ENCODE measurements around the gene KLHDC4.

KLHDC4 gene

GRCh38 chr16:87697792-87698191 is 68.0 kb downstream of the KLHDC4 start:
- POLR2A ChIA-PET = interaction anchor here (0.6 kb wide), 1 partner anchor 18 kb away, joined by 3 read pairs; no protein-coding TSS in a partner anchor

DNA sequence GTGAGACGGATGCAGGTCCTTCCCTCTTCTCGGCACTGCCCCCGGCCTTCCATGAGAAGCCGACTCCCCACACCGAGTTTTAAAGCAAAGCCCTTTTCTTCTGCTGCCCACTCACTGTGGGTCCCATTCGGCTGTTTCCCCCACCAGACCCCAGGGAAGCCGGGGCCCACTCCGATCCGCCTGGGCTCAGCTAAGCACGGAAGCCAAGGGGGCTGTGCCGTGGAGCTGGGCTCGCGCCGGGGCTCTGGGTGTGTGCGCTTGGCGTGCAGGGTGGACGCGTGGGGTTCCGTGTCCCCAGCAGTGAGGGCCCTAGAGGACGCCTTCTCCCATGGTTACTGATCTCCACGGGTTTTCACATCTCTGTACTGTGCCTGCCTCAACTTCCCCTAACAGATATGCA is 68.5 kb downstream of the KLHDC4 start:
- no peak overlapping the region for H3K4me3 ChIP-seq (ENCODE audit: low read depth, low read length)
- POLR2A ChIA-PET = no interaction called here
- TF ChIP-seq, protein P1, sequence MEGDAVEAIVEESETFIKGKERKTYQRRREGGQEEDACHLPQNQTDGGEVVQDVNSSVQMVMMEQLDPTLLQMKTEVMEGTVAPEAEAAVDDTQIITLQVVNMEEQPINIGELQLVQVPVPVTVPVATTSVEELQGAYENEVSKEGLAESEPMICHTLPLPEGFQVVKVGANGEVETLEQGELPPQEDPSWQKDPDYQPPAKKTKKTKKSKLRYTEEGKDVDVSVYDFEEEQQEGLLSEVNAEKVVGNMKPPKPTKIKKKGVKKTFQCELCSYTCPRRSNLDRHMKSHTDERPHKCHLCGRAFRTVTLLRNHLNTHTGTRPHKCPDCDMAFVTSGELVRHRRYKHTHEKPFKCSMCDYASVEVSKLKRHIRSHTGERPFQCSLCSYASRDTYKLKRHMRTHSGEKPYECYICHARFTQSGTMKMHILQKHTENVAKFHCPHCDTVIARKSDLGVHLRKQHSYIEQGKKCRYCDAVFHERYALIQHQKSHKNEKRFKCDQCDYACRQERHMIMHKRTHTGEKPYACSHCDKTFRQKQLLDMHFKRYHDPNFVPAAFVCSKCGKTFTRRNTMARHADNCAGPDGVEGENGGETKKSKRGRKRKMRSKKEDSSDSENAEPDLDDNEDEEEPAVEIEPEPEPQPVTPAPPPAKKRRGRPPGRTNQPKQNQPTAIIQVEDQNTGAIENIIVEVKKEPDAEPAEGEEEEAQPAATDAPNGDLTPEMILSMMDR (IDR thresholded peaks at IDR 0.05; ENCODE audit: insufficient read depth, low read length, missing control alignments) = no peak
- no peak for DNase-seq (ENCODE audit: low read depth, low spot score)
- CTCF ChIA-PET = interaction anchor here (1.5 kb wide), 1 partner anchor 61 kb away, joined by 4 read pairs; no protein-coding TSS in a partner anchor

More at GRCh38 chr16:87697792-87698191, 68.0 kb downstream of the KLHDC4 start:
- no peak overlapping the region for H3K4me3 ChIP-seq (ENCODE audit: low read depth, low read length)
- CTCF ChIA-PET = interaction anchor here (1.5 kb wide), 1 partner anchor 61 kb away, joined by 4 read pairs; no protein-coding TSS in a partner anchor
- DNase-seq (ENCODE audit: low read depth, low spot score) = no peak
- TF ChIP-seq, protein P1 (IDR thresholded peaks at IDR 0.05; ENCODE audit: insufficient read depth, low read length, missing control alignments) = no peak

GRCh38 chr16:87696726-87697125 is 69.1 kb downstream of the KLHDC4 start:
- no peak overlapping the region for H3K4me3 ChIP-seq (ENCODE audit: low read depth, low read length)
- DNase-seq (ENCODE audit: low read depth, low spot score) = no peak
- POLR2A ChIA-PET = no interaction called here
- TF ChIP-seq, protein P1 (IDR thresholded peaks at IDR 0.05; ENCODE audit: insufficient read depth, low read length, missing control alignments) = no peak
- CTCF ChIA-PET = no interaction called here

GRCh38 chr16:87695534-87695933 is 70.3 kb downstream of the KLHDC4 start:
- CTCF ChIA-PET = no interaction called here

GRCh38 chr16:87694441-87695125 is 71.2 kb downstream of the KLHDC4 start:
- POLR2A ChIA-PET = no interaction called here

More at GRCh38 chr16:87695534-87695933, 70.3 kb downstream of the KLHDC4 start:
- POLR2A ChIA-PET = no interaction called here
- H3K4me3 ChIP-seq (ENCODE audit: low read depth, low read length) = no peak overlapping the region
- DNase-seq (ENCODE audit: low read depth, low spot score) = no peak
- TF ChIP-seq, protein P1 (IDR thresholded peaks at IDR 0.05; ENCODE audit: insufficient read depth, low read length, missing control alignments) = no peak

GRCh38 chr16:87693827-87694226 is 72.0 kb downstream of the KLHDC4 start:
- ChIA-PET POLR2A (no interaction called here), CTCF (interaction anchor here (3.3 kb wide), 1 partner anchor 9 kb away, joined by 25 read pairs; no protein-coding TSS in a partner anchor)
- no peak overlapping the region for H3K4me3 ChIP-seq (ENCODE audit: low read depth, low read length)
- TF ChIP-seq, protein P1 (IDR thresholded peaks at IDR 0.05; ENCODE audit: insufficient read depth, low read length, missing control alignments) = no peak
- no peak for DNase-seq (ENCODE audit: low read depth, low spot score)

More at GRCh38 chr16:87694441-87695125, 71.2 kb downstream of the KLHDC4 start:
- CTCF ChIA-PET = interaction anchor here (0.7 to 3.3 kb wide), 2 partner anchors 8 to 10 kb away, joined by 3 to 25 read pairs; no protein-coding TSS in a partner anchor
- H3K4me3 ChIP-seq (ENCODE audit: low read depth, low read length) = no peak overlapping the region
- TF ChIP-seq, protein P1 (IDR thresholded peaks at IDR 0.05; ENCODE audit: insufficient read depth, low read length, missing control alignments) = no peak
- DNase-seq (ENCODE audit: low read depth, low spot score) = no peak
